Nucleus accumbens (tissue), 56 donors: ENCODE data around the gene CABP2.
"Not testable (repeated sequence)": the region's sequence is repeated elsewhere in the genome, so short reads cannot be mapped to it uniquely, and the experiment has no call there.

Source experiments
- DNase-seq, 56 donors: peaks; one replicate each; lab custom pipeline; 2025; lab: John Stamatoyannopoulos, UW

Gene CABP2

DNA sequence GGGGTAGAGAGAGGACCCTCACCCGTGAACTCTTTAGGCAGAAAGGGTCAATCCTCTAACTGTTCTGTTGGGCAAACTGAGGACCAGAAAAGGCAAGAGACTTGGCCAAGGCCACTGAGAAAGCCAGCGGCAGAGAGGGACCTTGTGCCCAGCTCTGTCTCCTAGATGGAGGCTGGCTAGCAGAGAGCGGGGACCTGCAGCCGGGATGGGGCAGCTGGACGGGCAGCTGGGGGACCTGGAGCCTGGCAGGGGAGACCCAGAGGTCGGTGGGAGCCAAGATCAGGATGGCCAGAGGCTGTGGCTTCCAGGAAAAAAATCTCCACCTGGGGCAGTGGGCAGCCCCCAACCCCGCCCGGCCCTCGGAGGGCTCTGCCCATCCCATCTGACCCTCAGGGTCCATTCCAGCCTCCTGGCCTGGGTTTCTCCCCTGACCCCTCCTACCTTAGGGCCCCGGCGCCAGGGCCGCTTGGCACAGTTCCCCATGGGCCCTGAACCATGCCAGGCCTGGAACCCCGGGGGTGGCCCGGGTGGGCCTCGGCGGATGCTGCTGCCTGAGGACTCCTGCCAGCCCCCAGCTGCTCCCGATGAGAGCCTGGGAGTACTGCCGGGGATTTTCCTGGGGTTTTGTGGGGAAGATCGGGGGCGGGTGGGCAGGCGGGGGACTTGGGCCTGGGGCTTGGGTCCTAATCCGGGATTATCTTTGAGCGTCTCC, at the start of gene CABP2:
Gene CABP2 (minus strand): TSS at position 603 of the 712 bp plus-strand sequence. CDS start 120 bp downstream, at position 483.
- DNase-seq: no peak

DNA sequence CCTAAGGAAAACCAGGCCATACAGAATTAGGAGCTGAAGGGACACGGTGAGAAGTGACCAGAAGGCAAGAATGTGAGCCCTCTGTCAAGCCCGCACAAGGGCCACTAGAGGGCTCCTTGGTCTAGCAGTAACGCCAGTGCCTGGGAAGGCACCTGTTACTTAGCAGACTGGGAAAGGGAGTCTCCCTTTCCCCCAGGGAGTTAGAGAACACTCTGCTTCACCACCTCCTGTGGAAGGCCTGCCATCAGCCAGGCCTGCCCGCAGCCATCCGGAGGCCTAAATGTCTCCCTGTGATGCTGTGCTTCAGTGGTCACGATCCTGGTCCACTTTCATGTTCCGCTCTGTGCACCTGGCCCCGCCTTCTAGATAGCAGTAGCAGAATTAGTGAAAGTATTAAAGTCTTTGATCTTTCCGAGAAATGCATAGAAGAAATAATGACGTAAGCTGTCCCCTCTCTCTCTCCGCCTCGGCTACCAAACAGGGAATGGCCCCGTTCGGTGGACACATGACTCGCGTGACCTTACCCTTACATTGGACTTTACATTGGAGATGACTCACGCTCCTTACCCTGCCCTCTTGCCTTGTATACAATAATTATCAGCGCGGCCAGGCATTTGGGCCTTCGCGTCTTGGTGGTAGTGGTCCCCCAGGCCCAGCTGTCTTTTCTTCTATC, 49.6 kb upstream of the CABP2 start:
- peak in 23 of 56 donors; percentile 4 to 61 (median 15) for DNase-seq

DNA sequence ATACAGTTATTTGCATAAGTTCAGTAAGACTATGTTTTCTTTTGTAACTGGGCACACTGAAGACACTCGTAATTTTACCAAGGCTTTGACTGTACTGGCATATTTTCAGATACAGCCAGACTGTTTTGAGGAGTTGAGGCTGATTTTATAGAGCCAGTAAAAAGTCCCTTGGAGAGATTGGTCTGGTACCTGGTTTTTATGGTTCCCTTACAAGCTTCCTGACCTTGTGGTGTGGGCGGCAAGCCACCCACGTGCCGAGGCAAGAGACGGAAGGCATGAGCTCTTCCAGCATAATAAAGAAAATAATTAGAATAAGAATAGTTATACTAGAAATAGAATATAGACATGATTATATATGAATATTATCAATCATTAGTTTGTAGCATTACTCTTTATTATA, 49.1 kb upstream of the CABP2 start:
- no peak for DNase-seq

DNA sequence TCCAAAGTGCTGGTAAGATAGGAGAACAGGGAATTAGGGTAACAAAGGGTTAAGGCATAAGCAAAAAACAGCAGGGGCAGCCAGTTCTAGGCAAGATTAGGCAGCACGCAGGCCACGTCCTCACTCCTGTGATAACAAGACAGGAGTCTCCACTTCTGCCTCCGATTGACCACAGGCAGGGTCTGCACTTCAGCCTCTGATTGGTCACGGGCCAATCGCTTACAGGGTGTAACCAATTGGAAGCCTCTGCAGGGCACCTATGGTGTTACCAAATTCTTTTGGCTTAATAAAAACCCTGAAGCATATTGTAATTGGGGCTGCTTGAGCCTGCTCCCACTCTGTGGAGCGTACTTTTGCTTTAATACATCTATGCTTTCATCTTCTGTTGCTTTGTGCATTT, 48.2 kb upstream of the CABP2 start:
- DNase-seq: no peak

DNA sequence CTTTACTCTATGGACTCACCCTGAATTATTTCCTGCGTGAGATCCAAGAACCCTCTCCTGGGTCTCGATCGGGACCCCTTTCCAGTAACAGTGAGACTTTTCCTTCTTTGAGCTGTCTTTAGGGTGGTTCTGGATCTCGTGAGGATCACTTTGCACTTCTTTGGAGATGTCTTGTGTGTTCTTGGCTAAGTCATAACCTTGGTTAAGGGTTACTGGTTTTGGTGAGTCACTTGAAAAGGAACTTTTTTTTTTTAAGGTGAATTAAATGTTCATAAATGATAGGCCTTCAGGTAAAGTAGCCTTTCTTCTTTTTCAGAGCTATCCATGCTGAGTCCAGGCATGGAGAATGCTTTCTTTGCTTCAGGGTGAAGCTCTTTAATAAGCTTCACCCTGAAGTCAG, 41.0 kb upstream of the CABP2 start:
- no peak for DNase-seq

DNA sequence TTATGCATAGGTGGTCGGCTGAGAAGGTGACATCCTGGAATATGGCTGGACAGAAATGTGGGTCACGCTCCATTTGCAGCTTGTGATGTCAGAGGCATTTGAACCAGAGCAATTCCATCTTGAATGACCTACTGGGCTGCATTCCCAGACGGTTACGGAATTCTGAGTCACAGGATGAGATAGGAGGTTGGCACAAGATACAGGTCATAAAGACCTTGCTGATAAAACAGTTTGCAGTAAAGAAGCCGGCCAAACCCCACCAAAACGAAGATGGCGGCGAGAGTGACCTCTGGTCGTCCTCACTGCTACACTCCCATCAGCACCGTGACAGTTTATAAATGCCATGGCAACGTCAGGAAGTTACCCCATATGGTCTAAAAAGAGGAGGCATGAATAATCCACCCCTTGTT, 40.5 kb upstream of the CABP2 start:
- not testable (repeated sequence) for DNase-seq

DNA sequence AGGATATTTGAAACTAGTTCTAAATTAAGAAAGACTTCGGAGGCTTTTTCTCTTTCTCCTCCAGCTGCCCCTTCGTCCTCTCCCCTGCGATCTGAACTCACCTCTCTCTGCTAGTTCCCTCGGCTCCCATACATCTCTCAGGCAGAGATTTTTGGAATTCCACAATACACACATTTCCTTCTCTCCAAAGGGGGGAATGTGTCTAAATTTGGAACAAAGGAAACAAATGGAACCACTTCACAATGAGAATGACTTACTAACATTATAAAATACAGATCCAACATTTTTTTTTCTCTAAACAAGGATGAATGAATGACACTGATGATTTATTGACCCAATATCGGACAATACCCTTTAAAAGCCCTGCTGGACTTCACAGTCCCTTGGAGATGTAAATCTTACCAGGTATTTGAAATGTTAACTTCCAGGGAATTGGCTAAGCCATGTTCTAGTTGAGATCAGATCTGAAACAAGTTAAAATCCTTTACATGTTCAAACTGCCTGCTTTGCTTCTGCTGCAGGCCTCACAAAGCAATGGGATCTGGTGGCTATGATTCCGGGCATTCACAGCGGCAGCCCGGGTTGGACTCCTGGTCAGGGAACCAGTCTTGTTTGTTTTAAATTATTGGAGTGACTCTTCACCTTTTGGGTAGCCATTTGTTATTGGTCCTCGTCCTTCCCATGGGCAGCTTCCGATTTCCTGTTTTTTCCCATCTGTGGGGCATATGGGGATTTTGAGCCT, 39.9 kb upstream of the CABP2 start:
- DNase-seq: no peak

DNA sequence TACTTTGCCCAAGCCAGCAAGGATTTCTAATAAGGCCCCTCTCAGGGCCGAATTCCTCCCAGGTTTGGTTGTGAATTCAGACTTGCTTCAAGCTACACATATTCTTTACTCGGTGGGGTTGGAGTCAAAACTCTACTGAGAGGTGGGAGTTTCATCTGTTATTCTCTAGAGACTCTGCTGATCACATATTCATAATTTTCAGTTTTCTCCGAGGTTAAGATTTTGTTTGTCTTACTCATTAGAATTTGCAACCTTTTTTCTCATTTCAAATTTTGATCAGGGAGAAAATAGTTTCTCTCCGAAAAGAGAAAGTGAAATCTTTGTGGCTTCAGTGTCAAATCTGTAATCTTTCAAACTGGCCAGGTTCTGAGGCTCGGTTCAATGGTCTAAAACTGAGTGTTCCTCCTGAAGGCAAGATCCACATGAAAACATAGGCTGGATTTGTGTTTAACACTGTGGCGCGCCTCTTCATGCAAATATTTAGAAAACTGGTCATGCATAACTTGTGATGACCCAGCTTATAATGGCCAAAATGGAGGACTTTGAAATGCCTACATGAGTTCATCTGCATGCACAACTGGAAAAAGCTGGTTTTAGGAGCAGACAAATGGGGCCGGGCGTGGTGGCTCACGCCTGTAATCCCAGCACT, 38.8 kb upstream of the CABP2 start:
- DNase-seq: no peak

DNA sequence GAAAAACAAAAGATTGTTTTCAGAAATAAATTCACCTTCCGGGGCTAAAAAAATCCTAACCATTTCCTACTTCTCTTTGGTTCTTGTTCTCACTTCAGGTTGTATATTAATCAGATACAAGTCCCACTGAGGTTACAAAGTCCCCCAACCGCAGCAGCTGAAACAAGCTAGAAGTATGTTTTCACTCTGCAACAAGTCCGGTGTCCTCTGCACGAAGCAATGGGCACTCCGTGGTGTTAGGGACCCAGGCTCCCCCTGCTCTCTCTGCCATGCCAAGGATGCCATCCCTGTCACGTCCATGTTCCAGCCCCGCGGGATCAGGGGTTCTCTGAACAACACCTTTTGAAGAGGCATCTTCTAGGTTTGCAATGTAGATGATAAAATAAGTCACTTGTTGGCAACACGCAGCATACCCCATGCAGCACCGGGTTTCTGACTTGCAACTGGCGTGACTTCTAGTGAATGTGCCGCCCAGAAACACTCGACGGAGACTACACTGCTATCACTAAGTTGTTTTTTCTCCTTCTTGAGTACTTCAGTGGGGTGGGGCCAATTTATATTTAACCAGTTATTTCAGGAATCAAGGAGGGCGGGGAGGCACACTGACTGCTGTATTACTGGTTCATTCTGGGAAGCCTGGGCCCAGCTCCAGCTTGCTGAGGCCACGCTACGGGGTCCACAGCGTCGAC, 35.0 kb upstream of the CABP2 start:
- DNase-seq: no peak

DNA sequence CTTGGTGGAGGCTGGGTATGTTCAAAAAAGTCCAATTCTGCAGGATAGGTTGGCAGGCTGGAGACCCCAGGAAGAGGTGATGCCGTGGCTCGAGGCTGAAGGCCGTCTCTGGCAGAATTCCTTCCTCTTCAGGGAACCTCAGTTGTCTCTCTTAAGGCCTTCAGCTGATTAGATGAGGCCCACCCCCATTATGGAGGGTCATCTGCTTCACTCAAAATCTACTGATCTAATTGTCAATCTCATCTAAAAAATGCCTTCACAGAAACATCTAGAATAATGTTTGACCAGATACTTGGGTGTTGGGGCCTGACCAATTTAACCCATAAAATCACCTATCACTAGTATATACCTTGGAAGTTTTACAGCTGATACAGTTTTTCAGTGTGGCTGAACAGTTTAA, 33.0 kb upstream of the CABP2 start:
- DNase-seq: no peak

DNA sequence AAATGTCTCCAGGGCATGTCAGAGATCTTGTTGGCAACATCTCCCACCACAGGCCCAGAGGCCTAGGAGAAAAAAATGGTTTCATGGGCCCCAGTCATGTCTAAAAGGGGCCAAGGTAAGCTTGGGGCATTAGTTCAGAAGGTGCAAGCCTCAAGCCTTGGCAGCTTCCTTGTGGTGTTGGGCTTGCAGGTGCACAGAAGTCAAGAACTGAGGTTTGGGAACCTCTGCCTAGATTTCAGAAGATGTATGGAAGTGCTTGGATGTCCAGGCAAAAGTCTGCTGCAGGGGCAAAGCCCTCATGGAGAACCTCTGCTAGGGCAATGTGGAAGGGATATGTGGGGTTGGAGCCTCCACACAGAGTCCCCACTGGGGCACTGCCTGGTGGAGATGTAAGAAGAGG, 28.5 kb upstream of the CABP2 start:
- not testable (repeated sequence) for DNase-seq

DNA sequence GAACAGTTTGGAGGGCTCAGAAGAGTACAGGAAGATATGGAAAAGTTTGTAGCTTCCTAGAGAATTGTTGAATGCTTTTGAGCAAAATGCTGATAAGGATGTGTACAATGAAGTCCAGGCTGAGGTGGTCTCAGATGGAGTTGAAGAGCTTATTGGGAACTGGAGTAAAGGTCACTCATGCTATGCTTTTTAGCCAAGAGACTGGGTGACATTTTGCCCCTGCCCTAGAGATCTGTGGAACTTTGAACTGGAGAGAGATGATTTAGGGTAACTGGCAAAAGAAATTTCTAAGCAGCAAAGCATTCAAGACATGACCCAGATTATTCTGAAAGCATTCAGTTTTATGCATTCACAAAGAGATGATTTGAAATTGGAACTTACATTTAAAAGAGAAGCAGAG, 27.9 kb upstream of the CABP2 start:
- no peak for DNase-seq

DNA sequence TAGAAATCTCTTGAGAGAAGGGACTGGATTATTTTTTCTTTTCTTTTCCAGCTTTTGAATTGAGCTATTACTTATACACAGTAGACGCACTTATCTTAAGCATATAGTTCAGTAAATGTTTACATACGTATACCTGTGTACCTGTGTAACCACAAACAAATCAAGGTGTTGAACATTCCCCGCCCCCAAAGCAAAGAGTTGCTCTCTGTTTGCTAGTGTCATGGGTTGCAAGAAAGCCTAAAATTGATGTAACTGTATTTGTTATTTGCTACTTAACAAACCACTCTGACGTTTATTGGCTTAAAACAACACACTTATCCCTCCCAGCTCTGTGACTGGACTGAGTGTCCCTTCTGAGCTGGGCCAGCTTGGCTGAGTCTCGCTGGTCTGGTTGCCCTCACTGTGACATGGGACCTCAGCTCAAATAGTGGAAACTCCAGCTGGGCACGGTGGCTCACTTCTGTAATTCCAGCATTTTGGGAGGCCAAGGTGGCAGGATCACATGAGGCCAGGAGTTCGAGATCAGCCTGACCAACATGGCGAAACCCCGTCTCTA, 25.4 kb upstream of the CABP2 start:
- no peak for DNase-seq

DNA sequence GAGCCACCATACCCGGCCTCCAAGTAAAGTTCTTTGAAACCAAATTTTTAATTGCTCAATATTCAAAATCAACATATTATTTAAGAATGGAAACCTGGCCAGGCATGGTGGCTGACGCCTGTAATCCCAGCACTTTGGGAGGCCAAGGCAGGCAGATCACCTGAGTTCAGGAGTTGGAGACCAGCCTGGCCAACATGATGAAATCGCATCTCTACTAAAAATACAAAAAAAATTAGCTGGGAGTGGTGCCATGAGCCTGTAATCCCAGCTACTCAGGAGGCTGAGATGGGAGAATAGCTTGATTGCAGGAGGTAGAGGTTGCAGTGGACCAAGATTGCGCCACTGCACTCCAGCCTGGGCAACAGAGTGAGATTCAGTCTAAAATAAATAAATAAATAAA, 24.9 kb upstream of the CABP2 start:
- not testable (repeated sequence) for DNase-seq

DNA sequence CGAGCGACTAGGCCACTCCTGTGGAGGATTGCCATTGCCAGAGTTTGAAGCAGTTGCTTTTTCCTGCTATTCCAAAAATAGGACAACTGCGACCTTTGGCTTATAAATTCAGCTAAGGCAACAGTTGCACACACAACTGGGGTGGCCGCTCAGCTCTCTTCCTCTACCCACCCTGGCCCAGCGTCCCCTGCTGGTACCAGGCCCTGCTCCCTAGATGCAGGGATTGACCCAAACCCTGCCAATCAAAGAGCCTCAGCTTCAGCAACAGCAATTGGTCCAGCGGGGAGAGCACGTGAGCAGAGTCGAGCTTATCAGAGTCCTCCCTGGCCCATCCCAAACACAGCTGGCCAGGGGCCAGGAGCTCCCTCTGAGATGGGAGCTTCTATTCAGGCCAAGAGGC, 22.0 kb upstream of the CABP2 start:
- DNase-seq: no peak

DNA sequence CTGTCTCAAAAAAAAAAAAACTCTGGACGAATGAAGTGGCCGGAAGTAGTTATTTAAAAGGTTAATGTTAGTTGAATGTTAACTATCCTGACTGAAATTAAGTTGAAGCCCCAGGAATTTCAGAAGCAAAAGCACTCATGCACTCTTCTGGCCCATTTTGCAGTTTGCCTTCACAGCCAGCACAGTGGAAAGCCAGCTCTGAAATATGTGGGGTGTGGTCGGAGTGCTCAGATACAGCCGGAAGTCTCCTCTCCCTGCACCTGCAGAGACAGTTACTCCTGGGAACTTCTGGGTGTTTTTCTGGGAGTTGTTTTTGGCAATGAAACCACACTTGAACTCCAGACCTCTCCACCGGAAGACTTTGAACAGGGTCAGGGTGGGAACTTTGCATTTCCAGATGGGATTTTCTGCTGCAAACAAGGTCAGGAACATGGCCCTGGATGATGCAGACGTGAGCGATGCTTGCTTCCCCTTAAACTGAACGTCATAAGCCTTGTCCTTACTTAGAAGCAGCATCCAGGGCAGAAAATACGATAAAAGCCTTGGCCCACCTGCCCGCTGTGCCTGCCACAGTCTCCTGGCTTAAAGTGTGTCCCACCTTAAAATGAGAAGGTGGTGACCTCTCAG, 21.5 kb upstream of the CABP2 start:
- no peak for DNase-seq

DNA sequence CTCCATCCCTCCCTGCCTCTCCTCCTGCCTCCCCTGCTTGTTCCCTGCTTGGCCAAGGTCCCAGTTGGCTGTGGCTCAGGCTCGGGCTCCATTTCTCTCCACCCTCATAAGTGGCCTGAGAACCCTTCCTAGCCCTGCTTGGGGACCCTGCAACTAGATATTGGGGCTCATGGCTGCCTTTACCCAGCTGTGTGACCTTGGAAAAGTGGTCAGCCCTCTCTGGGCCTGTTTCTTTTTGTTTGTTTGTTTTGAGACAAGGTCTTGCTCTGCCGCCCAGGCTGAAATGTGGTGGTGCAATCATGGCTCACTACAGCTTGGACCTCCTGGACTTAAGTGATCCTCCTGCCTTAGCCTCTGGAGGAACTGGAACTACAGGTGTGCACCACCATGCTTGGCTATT, 20.3 kb upstream of the CABP2 start:
- no peak for DNase-seq

DNA sequence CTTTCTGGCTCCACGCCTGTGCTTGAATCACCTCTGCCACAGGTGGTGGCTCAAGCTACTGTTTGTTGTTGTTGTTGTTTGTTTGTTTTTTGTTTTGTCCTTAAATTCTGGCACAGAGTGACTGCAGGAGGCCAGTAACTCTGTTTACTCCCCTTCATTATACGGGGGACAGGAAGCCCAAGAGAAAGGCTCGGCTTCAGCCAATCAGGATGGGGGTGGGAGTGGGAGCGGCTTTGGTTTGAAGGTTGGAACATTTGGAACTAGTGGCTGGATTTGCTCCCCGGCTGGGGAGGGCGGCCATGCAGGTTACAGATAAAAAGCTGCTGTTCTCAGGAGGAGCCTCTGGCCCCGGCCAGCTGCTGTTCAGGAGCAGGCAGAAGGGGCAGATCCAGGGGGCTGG, 19.7 kb upstream of the CABP2 start:
- no peak for DNase-seq

DNA sequence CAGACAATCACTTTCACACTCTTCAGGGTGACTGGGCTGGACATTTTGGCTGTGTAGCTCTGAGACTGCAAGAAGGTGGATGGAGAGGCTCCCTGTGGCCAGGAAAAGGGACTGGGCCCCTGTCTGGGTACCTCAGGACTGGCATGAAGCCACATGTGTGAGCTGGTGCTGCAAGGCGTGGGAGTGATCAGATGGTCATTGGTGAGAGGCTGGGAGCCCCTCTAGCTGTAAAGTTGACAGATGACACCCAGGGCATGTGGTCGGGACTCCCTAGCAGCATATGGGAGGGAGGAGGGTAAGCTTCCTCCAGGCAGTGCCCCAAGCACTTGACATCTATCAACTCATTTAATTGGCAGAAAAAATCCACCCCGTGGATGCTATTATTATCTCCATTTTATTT, 18.9 kb upstream of the CABP2 start:
- no peak for DNase-seq

DNA sequence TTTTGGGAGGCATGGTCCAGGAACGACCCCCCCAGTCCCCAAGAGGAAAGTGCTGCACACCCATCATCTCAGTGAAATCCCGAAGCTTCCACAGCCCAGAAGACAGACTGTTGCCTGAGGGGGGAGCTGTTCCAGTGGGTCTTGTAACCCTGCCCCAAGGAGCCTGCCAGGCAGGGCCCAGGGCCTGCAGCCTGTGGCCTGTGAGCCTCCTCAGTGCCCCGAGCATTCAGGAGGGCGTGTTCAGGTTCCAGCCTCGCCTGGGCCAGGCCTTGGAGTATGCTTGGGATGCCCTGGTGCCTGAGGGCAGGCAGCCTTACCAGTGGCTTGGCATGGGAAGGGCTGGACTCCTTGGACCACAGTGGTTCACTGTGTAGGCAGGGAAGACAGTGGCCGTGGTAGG, 18.0 kb upstream of the CABP2 start:
- no peak for DNase-seq
